Anterior cingulate cortex (tissue), 58 donors: ENCODE results near the gene KIF3B.
"Not testable (repeated sequence)": the region's sequence is repeated elsewhere in the genome, so short reads cannot be mapped to it uniquely, and the experiment has no call there.

ENCODE experiments used
- DNase-seq, 58 donors: peaks; one replicate each; lab custom pipeline; 2025; lab: John Stamatoyannopoulos, UW

KIF3B gene

GRCh38 chr20:32246208-32246607 lies 31.2 kb upstream of the KIF3B start:
- not testable (repeated sequence) for DNase-seq

DNA sequence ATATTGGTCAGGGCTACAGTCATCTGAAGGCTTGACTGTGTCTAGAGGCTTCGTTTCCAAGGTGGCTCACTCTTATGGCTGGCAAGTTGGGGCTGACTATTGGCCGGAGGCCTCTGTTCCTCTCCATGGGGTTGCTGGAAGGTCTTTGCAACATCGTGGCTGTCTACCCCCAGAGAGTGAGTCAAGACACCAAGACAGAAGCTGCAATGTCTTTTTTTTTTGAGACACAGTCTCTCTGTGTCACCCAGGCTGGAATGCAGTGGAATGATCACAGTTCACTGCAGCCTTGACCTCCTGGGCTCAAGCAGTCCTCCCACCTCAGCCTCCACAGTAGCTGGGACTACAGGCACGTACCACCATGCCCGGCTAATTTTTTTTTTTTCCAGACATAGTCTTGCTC lies 29.4 kb upstream of the KIF3B start:
- DNase-seq = no peak

GRCh38 chr20:32249030-32249738 lies 28.3 kb upstream of the KIF3B start:
- no peak for DNase-seq

DNA sequence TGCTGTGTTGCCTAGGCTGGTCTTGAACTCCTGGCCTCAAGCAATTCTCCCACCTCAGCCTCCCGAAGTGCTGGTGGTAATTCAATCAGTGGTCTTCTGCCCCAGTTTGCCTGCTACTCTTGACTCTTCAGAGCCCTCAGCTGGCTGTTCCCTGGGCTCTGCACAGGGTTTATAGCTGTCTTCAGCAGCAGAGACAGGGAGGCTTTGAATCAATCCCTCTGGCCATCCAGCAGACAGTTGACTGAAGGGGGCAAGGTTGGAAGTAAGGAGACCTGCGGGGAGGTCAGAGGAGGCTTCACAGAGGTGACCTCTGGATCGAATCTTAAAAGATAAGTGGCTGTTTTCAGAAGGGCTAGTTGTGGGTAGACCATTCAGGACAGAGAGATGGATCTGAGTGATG lies 26.0 kb upstream of the KIF3B start:
- no peak for DNase-seq

GRCh38 chr20:32252189-32252588 lies 25.3 kb upstream of the KIF3B start:
- no peak for DNase-seq

- DNase-seq = not testable (repeated sequence)
Measured at GRCh38 chr20:32260973-32261372, 16.5 kb upstream of the KIF3B start.

GRCh38 chr20:32261644-32262043 lies 15.8 kb upstream of the KIF3B start:
- no peak for DNase-seq

DNA sequence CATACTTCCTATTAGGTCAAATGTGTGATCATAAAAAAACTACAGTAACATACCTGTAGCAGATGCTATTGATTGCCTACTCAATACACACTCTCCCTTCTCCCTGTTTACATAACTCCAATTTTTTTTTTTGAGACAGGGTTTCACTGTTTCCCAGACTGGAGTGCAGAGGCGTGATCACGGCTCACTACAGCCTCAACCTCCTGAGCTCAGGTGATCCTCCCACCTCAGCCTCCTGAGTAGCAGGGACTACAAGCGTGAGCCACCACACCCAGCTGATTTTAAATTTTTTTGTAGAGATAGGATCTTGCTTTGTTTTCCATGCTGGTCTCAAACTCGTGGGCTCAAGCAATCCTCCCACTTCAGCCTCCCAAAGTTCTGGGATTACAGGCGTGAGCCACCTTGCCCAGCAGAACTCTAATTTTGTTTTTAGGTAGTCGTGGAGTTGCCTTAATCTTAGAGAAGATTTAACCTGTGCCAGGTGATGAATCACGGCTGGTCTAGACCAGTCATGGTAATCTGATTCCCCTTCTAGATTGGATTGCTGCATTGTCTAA lies 14.0 kb upstream of the KIF3B start:
- DNase-seq = no peak

DNA sequence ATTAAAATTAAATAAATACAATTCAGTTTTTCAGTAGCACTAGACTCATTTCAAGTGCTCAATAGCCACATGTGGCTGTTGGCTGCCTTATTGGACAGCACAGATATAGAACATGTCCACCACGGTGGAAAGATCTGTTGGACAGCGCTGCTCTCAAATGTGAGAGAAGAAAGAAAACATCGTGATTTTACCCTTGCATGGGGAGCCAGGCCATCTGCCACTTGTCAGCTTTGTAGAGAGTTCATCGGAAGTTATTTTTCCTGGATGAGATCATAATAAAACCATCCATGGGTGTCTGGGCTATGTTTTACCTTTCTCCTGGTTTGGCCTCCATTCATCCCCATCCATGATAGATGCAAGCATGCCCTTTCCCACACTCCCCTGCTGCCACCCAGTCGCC lies 5.8 kb upstream of the KIF3B start:
- no peak for DNase-seq

- DNase-seq = no peak
Measured at GRCh38 chr20:32274359-32274758, 3.1 kb upstream of the KIF3B start.

DNA sequence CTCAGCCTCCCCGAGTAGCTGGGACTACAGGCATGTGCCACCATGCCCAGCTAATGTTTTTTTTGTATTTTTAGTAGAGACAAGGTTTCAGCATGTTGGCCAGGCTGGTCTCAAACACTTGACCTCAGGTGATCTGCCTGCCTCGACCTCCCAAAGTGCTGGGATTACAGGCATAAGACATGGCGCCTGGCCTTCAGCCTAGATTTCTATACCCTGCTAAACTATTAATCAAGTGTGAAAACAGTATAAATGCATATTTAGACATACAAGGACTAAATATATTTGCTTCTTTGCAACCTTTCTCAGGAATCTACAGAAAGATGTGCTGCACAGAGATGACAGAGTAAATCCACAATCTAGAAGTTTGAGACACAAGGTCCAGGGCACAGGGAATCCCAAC lies 2.3 kb upstream of the KIF3B start:
- DNase-seq = not testable (repeated sequence)

GRCh38 chr20:32278199-32278643 lies 770 bp downstream of the KIF3B start:
- no peak for DNase-seq

GRCh38 chr20:32281711-32282110 lies 4.3 kb downstream of the KIF3B start:
- DNase-seq = no peak

- peak in 44 of 58 donors; percentile 1 to 60 (median 23) for DNase-seq
Measured at GRCh38 chr20:32282461-32282860, 5.0 kb downstream of the KIF3B start.

DNA sequence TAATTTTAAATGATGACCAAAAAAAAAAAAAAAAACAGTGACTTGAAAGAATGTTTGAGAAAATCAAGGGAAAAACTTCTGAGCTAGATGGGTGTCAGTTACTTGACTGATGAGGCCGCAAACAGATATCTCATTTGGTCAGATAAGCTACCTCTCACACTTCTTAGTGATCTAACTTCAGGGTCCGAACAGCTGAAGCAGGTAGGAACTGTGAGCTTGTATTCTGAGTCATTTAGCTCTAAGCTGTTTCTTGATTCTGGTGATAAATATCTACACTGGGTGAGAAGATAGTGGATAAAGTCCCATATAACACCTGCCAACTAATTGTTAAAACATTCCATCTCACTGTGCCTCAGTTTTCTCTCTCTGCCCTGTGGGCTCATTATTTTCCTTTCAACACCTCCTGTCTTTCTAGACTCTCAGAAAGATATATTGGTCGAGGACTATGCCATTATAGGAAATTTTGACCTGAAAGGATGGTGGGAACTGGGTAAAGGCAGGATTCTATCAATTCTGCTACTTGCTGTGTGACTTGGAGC lies 7.7 kb downstream of the KIF3B start:
- DNase-seq = no peak

- peak in 5 of 58 donors; percentile 1 to 60 (median 4) for DNase-seq
Measured at GRCh38 chr20:32285621-32286371, 8.3 kb downstream of the KIF3B start.

GRCh38 chr20:32287231-32287638 lies 9.8 kb downstream of the KIF3B start:
- no peak for DNase-seq

GRCh38 chr20:32288225-32288849 lies 10.9 kb downstream of the KIF3B start:
- DNase-seq = no peak

- DNase-seq = not testable (repeated sequence)
Measured at GRCh38 chr20:32289299-32289660, 11.8 kb downstream of the KIF3B start.

DNA sequence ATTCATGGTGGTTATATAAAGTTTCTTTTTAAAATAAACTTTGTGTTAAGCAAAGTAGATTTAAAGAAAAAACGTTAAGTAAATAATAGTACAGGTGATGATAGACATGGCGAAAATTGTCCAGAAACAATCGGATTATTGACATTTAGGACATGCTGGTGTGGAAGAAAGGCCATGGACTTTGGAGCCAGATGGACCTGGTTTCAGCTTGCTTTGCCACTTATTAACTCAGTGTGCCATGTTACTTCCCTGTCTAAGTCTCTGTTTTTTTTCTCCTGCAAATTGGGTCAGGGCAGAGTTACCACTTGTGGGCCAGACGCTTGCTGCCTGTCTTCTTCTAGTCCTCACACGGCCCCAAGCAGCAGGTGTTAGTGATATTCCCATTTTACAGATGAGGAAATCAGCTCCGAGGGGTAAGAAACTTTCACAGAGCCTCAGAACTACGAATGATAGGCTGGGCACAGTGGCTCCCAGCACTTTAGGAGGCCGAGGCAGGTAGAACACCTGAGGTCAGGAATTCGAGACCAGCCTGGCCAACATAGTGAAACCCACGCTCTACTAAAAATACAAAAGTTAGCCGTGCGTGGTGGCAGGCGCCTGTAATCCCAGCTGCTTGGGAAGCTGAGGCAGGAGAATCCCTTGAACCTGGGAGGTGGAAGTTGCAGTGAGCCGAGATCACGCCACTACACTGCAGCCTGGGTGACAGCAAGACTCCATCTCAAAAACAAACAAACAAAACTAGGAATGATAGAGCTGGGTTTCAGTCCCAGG lies 12.4 kb downstream of the KIF3B start:
- no peak for DNase-seq
